ENCODE measurements around the gene CCR5. TPM values are rescaled to one million over a fixed set of nuclear protein-coding genes. Genes with fewer than 3 reads are reported as not detected.
A peak's percentile ranks its signal among the peaks of the same experiment; 100 is the strongest.

CCR5 gene
- total RNA-seq, 1 experiment from 2014 or later, result not detected

GRCh38 chr3:46409739-46410489 is 39.2 kb downstream of the CCR5 start:
- H3K36me3 ChIP-seq, result no peaks in the 10 kb centered on the region
- no peaks in the 10 kb centered on the region for H3K27me3 ChIP-seq
- H3K4me3 ChIP-seq, result no peak overlapping the region
- no peak for DNase-seq
- H3K9me3 ChIP-seq, result no peaks in the 10 kb centered on the region

- no peak overlapping the region for H3K4me3 ChIP-seq
- no peaks in the 10 kb centered on the region for H3K27me3 ChIP-seq
- no peaks in the 10 kb centered on the region for H3K36me3 ChIP-seq
- no peaks in the 10 kb centered on the region for H3K9me3 ChIP-seq
- no peak for DNase-seq
Observed at GRCh38 chr3:46410669-46411068, 39.9 kb downstream of the CCR5 start.

GRCh38 chr3:46411271-46411670 is 40.5 kb downstream of the CCR5 start:
- Histone ChIP-seq H3K4me3 (no peak overlapping the region), H3K36me3 (no peaks in the 10 kb centered on the region), H3K27me3 (no peaks in the 10 kb centered on the region), H3K9me3 (no peaks in the 10 kb centered on the region)
- no peak for DNase-seq

GRCh38 chr3:46412786-46413298 is 42.1 kb downstream of the CCR5 start:
- no peaks in the 10 kb centered on the region for H3K9me3 ChIP-seq
- H3K4me3 ChIP-seq, result no peak overlapping the region
- no peaks in the 10 kb centered on the region for H3K36me3 ChIP-seq
- DNase-seq, result no peak
- no peaks in the 10 kb centered on the region for H3K27me3 ChIP-seq

- DNase-seq, result no peak
- Histone ChIP-seq H3K9me3 (no peaks in the 10 kb centered on the region), H3K4me3 (no peak overlapping the region), H3K36me3 (no peaks in the 10 kb centered on the region), H3K27me3 (no peaks in the 10 kb centered on the region)
Observed at GRCh38 chr3:46413951-46414350, 43.2 kb downstream of the CCR5 start.

GRCh38 chr3:46414739-46415138 is 44.0 kb downstream of the CCR5 start:
- no peaks in the 10 kb centered on the region for H3K36me3 ChIP-seq
- no peak overlapping the region for H3K4me3 ChIP-seq
- no peaks in the 10 kb centered on the region for H3K27me3 ChIP-seq
- H3K9me3 ChIP-seq, result no peaks in the 10 kb centered on the region
- no peak for DNase-seq

GRCh38 chr3:46416125-46416810 is 45.5 kb downstream of the CCR5 start:
- no peaks in the 10 kb centered on the region for H3K36me3 ChIP-seq
- no peaks in the 10 kb centered on the region for H3K27me3 ChIP-seq
- no peaks in the 10 kb centered on the region for H3K9me3 ChIP-seq
- no peak overlapping the region for H3K4me3 ChIP-seq
- DNase-seq, result no peak

- DNase-seq, result no peak
- Histone ChIP-seq H3K27me3 (no peaks in the 10 kb centered on the region), H3K4me3 (no peak overlapping the region), H3K36me3 (no peaks in the 10 kb centered on the region), H3K9me3 (no peaks in the 10 kb centered on the region)
Observed at GRCh38 chr3:46416811-46417510, 46.2 kb downstream of the CCR5 start.

- H3K9me3 ChIP-seq, result no peaks in the 10 kb centered on the region
- H3K4me3 ChIP-seq, result no peak overlapping the region
- H3K36me3 ChIP-seq, result no peaks in the 10 kb centered on the region
- no peak for DNase-seq
- H3K27me3 ChIP-seq, result no peaks in the 10 kb centered on the region
Observed at GRCh38 chr3:46417841-46418611, 47.3 kb downstream of the CCR5 start.

- DNase-seq, result no peak
- Histone ChIP-seq H3K27me3 (no peaks in the 10 kb centered on the region), H3K36me3 (no peaks in the 10 kb centered on the region), H3K9me3 (no peaks in the 10 kb centered on the region), H3K4me3 (no peak overlapping the region)
Observed at GRCh38 chr3:46419816-46420215, 49.1 kb downstream of the CCR5 start.

GRCh38 chr3:46420931-46421330 is 50.2 kb downstream of the CCR5 start:
- Histone ChIP-seq H3K4me3 (no peak overlapping the region), H3K36me3 (no peaks in the 10 kb centered on the region), H3K9me3 (no peaks in the 10 kb centered on the region), H3K27me3 (no peaks in the 10 kb centered on the region)
- no peak for DNase-seq

- no peaks in the 10 kb centered on the region for H3K36me3 ChIP-seq
- H3K4me3 ChIP-seq, result no peak overlapping the region
- no peaks in the 10 kb centered on the region for H3K27me3 ChIP-seq
- no peaks in the 10 kb centered on the region for H3K9me3 ChIP-seq
- DNase-seq, result peak; percentile 88
Observed at GRCh38 chr3:46422617-46423016, 51.9 kb downstream of the CCR5 start.

GRCh38 chr3:46423588-46423987 is 52.8 kb downstream of the CCR5 start:
- Histone ChIP-seq H3K4me3 (no peak overlapping the region), H3K9me3 (no peaks in the 10 kb centered on the region), H3K27me3 (no peaks in the 10 kb centered on the region), H3K36me3 (no peaks in the 10 kb centered on the region)
- peak; percentile 38 for DNase-seq
